WTC11 (cell line): ENCODE measurements around the gene FOXJ2.

Source experiments
- ATF2 ChIP-seq: sonication (generic); formaldehyde crosslinking; IDR thresholded peaks from 2 replicates; pipeline ENCODE4 v1.8.1; 2022; ENCODE audit warnings: low read depth, missing genetic modification reagents, borderline replicate concordance
- ATF3 ChIP-seq: sonication (generic); formaldehyde crosslinking; conservative IDR thresholded peaks from 2 replicates; pipeline ENCODE4 v1.8.1; 2022; ENCODE audit warnings: mild to moderate bottlenecking, missing genetic modification reagents
- CBFB ChIP-seq: sonication (generic); formaldehyde crosslinking; IDR thresholded peaks from 2 replicates; pipeline ENCODE4 v1.8.1; 2022; ENCODE audit warnings: mild to moderate bottlenecking, low read depth, missing genetic modification reagents
- CREM ChIP-seq: sonication (generic); formaldehyde crosslinking; IDR thresholded peaks from 2 replicates; pipeline ENCODE4 v1.8.1; 2022; ENCODE audit warnings: mild to moderate bottlenecking, missing genetic modification reagents, moderate library complexity
- CTCF ChIP-seq: fragments of 200-600 bp; IDR thresholded peaks from 2 replicates; pipeline ENCODE4 v1.8.0; 2022; ENCODE audit warnings: antibody characterized with exemption
- GABPB1 ChIP-seq: sonication (generic); formaldehyde crosslinking; IDR thresholded peaks from 2 replicates; pipeline ENCODE4 v1.8.1; 2023; ENCODE audit warnings: mild to moderate bottlenecking, missing genetic modification reagents
- IRF2 ChIP-seq: sonication (generic); formaldehyde crosslinking; IDR thresholded peaks from 2 replicates; pipeline ENCODE4 v1.8.0; 2022; ENCODE audit warnings: low read depth, missing genetic modification reagents, borderline replicate concordance
- RELA ChIP-seq: sonication (generic); formaldehyde crosslinking; IDR thresholded peaks from 2 replicates; pipeline ENCODE4 v1.8.1; 2022; ENCODE audit warnings: missing genetic modification reagents, mild to moderate bottlenecking, borderline replicate concordance
- ZBTB43 ChIP-seq: sonication (generic); formaldehyde crosslinking; IDR thresholded peaks from 2 replicates; pipeline ENCODE4 v1.8.1; 2023; ENCODE audit warnings: mild to moderate bottlenecking, missing genetic modification reagents
- ZNF263 ChIP-seq: sonication (generic); formaldehyde crosslinking; IDR thresholded peaks from 2 replicates; pipeline ENCODE4 v1.8.1; 2022; ENCODE audit warnings: low read depth, mild to moderate bottlenecking, moderate library complexity, missing genetic modification reagents
- ZNF281 ChIP-seq: sonication (generic); formaldehyde crosslinking; IDR thresholded peaks from 2 replicates; pipeline ENCODE4 v1.8.0; 2023; ENCODE audit warnings: mild to moderate bottlenecking, missing genetic modification reagents

- no peak for TF ChIP-seq CTCF
- no peak for TF ChIP-seq ZNF281 (CRISPR knock-in tag)
- TF ChIP-seq CREM: no peak
- no peak for TF ChIP-seq ATF3 (CRISPR knock-in tag)
- TF ChIP-seq IRF2 (CRISPR knock-in tag): no peak
- no peak for TF ChIP-seq GABPB1 (CRISPR knock-in tag)
- TF ChIP-seq ATF2 (CRISPR knock-in tag): no peak
- no peak for TF ChIP-seq ZNF263
- no peak for TF ChIP-seq ZBTB43
- TF ChIP-seq RELA: no peak
- TF ChIP-seq CBFB (CRISPR knock-in tag): no peak
Observed at GRCh38 chr12:8028267-8028666, 4.2 kb upstream of the FOXJ2 start.
